HEK293 (cell line): ENCODE data around the gene EHD3.

Experiments used
- CTCF ChIA-PET: fragments of 350-600 bp; formaldehyde crosslinking; extraction: SDS; loops from one replicate; lab custom pipeline; 2021; ENCODE audit warnings: antibody characterized with exemption; lab: Yijun Ruan, JAX
- POLR2A ChIA-PET: fragments of 300-600 bp; formaldehyde crosslinking; extraction: SDS; loops from one replicate; lab custom pipeline; 2020; ENCODE audit warnings: antibody characterized with exemption, inconsistent platforms; lab: Yijun Ruan, JAX
- H3K27ac ChIP-seq: fragments of 200-500 bp; sonication (Bioruptor generic); 2 replicates; pipeline ENCODE4 v1.5.1; 2014; ENCODE audit warnings: low read depth, low read length, control low read depth, inconsistent platforms; ENCODE audit errors: extremely low read depth
- H3K36me3 ChIP-seq, 2 experiments: fragments of 200-500 bp in 1 of 2; sonication (Bioruptor generic) in 1 of 2; 1 replicate in 1 of 2; 2 replicates in 1 of 2; pipeline ENCODE4 v1.5.1; 2014 to 2017; ENCODE audit warnings: inconsistent platforms in 2 of 2, low read length in 2 of 2; ENCODE audit not compliant: control insufficient read depth in 2 of 2, insufficient read depth in 1 of 2
- H3K4me1 ChIP-seq: fragments of 200-500 bp; sonication (Bioruptor generic); 2 replicates; pipeline ENCODE4 v1.5.1; 2014; ENCODE audit warnings: mild to moderate bottlenecking, low read length, inconsistent platforms; ENCODE audit not compliant: control insufficient read depth, insufficient read depth
- H3K4me3 ChIP-seq: 2 replicates; pipeline ENCODE4 v1.5.1; 2011; ENCODE audit warnings: low read depth, mild to moderate bottlenecking, control low read depth, low read length, moderate library complexity
- H3K9me3 ChIP-seq: fragments of 200-500 bp; sonication (Bioruptor generic); 2 replicates; pipeline ENCODE4 v1.5.1; 2014; ENCODE audit warnings: low read depth, low read length, inconsistent platforms; ENCODE audit not compliant: control insufficient read depth, insufficient read depth
- GFI1B ChIP-seq: fragments of 450-650 bp; formaldehyde crosslinking; IDR thresholded peaks from 2 replicates; pipeline ENCODE4 v1.5.1; 2016; ENCODE audit warnings: missing biosample characterization, missing genetic modification characterization
- KLF8 ChIP-seq: fragments of 450-650 bp; formaldehyde crosslinking; IDR thresholded peaks from 2 replicates; pipeline ENCODE4 v1.5.1; 2016; ENCODE audit warnings: missing biosample characterization, missing genetic modification characterization
- MEIS1 ChIP-seq: sonication (generic); formaldehyde crosslinking; IDR thresholded peaks from 2 replicates; pipeline ENCODE4 v1.8.1; 2022; ENCODE audit warnings: missing genetic modification reagents, mild to moderate bottlenecking, borderline replicate concordance
- SETDB1 ChIP-seq: IDR thresholded peaks from one replicate; pipeline ENCODE4 v1.6.1; 2017; ENCODE audit warnings: mild to moderate bottlenecking, low read length, moderate library complexity, mixed read lengths; ENCODE audit not compliant: insufficient read length
- ZEB2 ChIP-seq: fragments of 450-650 bp; formaldehyde crosslinking; IDR thresholded peaks from 2 replicates; pipeline ENCODE4 v1.5.1; 2016; ENCODE audit warnings: missing biosample characterization, missing genetic modification characterization
- ZNF114 ChIP-seq: fragments of 450-650 bp; formaldehyde crosslinking; IDR thresholded peaks from 2 replicates; pipeline ENCODE4 v1.5.0; 2017; ENCODE audit warnings: missing biosample characterization, missing genetic modification characterization
- ZNF146 ChIP-seq: fragments of 450-650 bp; formaldehyde crosslinking; IDR thresholded peaks from 2 replicates; pipeline ENCODE4 v1.5.1; 2016; ENCODE audit warnings: missing biosample characterization, missing genetic modification characterization
- ZNF311 ChIP-seq: fragments of 450-650 bp; formaldehyde crosslinking; IDR thresholded peaks from 2 replicates; pipeline ENCODE4 v1.5.1; 2017; ENCODE audit warnings: missing biosample characterization, missing genetic modification characterization, borderline replicate concordance
- ZNF391 ChIP-seq: fragments of 450-650 bp; formaldehyde crosslinking; IDR thresholded peaks from 2 replicates; pipeline ENCODE4 v1.5.1; 2016; ENCODE audit warnings: low read depth, missing biosample characterization, missing genetic modification characterization, borderline replicate concordance
- ZNF518A ChIP-seq: fragments of 450-650 bp; formaldehyde crosslinking; conservative IDR thresholded peaks from 2 replicates; pipeline ENCODE4 v1.5.1; 2016; ENCODE audit warnings: low read depth, missing biosample characterization, missing genetic modification characterization
- ZNF529 ChIP-seq: fragments of 450-650 bp; formaldehyde crosslinking; IDR thresholded peaks from 2 replicates; pipeline ENCODE4 v1.5.1; 2017; ENCODE audit warnings: missing genetic modification characterization, missing biosample characterization; ENCODE audit not compliant: insufficient replicate concordance
- ZNF549 ChIP-seq: fragments of 450-650 bp; IDR thresholded peaks from 2 replicates; pipeline ENCODE4 v1.5.1; 2018; ENCODE audit warnings: missing biosample characterization, missing genetic modification characterization, mild to moderate bottlenecking, inconsistent platforms, moderate library complexity
- ZNF558 ChIP-seq: fragments of 450-650 bp; formaldehyde crosslinking; IDR thresholded peaks from 2 replicates; pipeline ENCODE4 v1.5.1; 2016; ENCODE audit warnings: missing biosample characterization, missing genetic modification characterization
- ZNF623 ChIP-seq: fragments of 450-650 bp; formaldehyde crosslinking; IDR thresholded peaks from 2 replicates; pipeline ENCODE4 v1.5.1; 2016; ENCODE audit warnings: missing biosample characterization, missing genetic modification characterization
- ZNF654 ChIP-seq: fragments of 450-650 bp; formaldehyde crosslinking; IDR thresholded peaks from 2 replicates; pipeline ENCODE4 v1.5.1; 2016; ENCODE audit warnings: low read depth, missing biosample characterization, missing genetic modification characterization
- ZNF701 ChIP-seq: fragments of 450-650 bp; formaldehyde crosslinking; IDR thresholded peaks from 2 replicates; pipeline ENCODE4 v1.5.1; 2016; ENCODE audit warnings: missing biosample characterization, missing genetic modification characterization

Gene EHD3

GRCh38 chr2:31254237-31255203 lies 20.6 kb downstream of the EHD3 start:
- ChIA-PET POLR2A (no interaction called here), CTCF (interaction anchor here (0.6 to 1.3 kb wide), 2 partner anchors 628 to 715 kb away, joined by 3 to 4 read pairs; no protein-coding TSS in a partner anchor)
- Histone ChIP-seq H3K27ac (no peak overlapping the region), H3K4me3 (no peak overlapping the region), H3K4me1 (0 out of 2 replicates have a peak, but pooled peaks cover 4% of the 10 kb centered on the region), H3K36me3 (peaks cover 0 to 12% of the 10 kb centered on the region in 2 experiments; a peak in 1 of 3 replicates), H3K9me3 (no peaks in the 10 kb centered on the region)
- no peak for TF ChIP-seq ZNF311 (tag by site-specific recombination)
- no peak for TF ChIP-seq ZNF529 (tag by site-specific recombination)
- no peak for TF ChIP-seq ZEB2 (tag by site-specific recombination)
- TF ChIP-seq ZNF518A (tag by site-specific recombination): no peak
- no peak for TF ChIP-seq ZNF549 (tag by site-specific recombination)

DNA sequence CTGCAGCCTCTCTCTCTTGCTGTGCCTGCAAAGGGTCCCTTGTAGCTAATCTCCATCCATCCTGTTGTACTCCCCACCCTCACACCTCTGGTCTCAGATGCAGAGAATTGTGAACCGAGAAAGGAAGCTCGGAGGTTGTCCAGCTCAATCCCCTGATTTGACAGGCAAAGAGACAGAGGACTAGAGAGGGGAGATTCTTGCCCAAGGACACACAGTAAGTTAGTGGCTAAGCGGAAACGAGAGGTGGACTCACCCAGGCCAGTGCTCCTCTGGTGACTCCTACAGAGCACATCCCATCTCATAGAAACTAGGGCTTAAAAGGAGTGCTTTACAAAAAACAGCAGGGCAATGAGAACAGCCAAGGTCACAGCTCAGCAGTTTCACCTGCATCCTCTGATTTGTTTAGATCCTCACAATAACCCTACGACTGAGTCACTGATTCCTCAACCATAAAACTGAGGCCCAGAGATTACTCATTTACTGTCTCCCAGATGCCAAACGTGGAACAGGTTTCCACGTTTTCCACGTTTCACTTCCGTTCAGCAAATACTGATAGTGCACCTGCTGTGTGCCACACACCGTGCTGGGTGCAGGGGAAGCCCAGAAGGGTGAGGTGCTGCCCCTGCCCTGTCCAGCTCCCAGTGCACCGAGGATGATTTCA lies 22.1 kb downstream of the EHD3 start:
- ChIA-PET CTCF (no interaction called here), POLR2A (no interaction called here)
- Histone ChIP-seq H3K4me1 (0 out of 2 replicates have a peak, but pooled peaks cover 4% of the 10 kb centered on the region), H3K27ac (no peak overlapping the region), H3K4me3 (no peak overlapping the region), H3K36me3 (peaks cover 0 to 10% of the 10 kb centered on the region in 2 experiments; a peak in 1 of 3 replicates), H3K9me3 (no peaks in the 10 kb centered on the region)
- no peak for TF ChIP-seq ZNF623
- TF ChIP-seq ZNF391 (tag by site-specific recombination): no peak
- TF ChIP-seq KLF8 (tag by site-specific recombination): no peak
- TF ChIP-seq ZNF558 (tag by site-specific recombination): no peak
- no peak for TF ChIP-seq MEIS1 (CRISPR knock-in tag)
- no peak for TF ChIP-seq ZNF146 (tag by site-specific recombination)
- TF ChIP-seq ZNF701 (tag by site-specific recombination): no peak
- TF ChIP-seq GFI1B (tag by site-specific recombination): no peak
- no peak for TF ChIP-seq SETDB1
- TF ChIP-seq ZNF114 (tag by site-specific recombination): no peak
- no peak for TF ChIP-seq ZNF654 (tag by site-specific recombination)
